ENCODE results near the gene LIN28B. TPM values are rescaled to one million over a fixed set of nuclear protein-coding genes. Genes with fewer than 3 reads are reported as not detected.
"Not testable (repeated sequence)": the region's sequence is repeated elsewhere in the genome, so short reads cannot be mapped to it uniquely, and the experiment has no call there.

Gene LIN28B
- total RNA-seq, 1 donor from 2014 or later = not detected

GRCh38 chr6:105045526-105045925, 88.6 kb downstream of the LIN28B start:
- intact Hi-C loops (cut with DNase I) = no loop called here
- DNase-seq (ENCODE audit: missing footprints) (no peak), ATAC-seq (no peak)

- ATAC-seq (no peak), DNase-seq (ENCODE audit: missing footprints) (no peak)
- intact Hi-C loops (cut with DNase I) = no loop called here
Observed at GRCh38 chr6:105051941-105052471, 95.1 kb downstream of the LIN28B start.

GRCh38 chr6:105056646-105057045, 99.7 kb downstream of the LIN28B start:
- ATAC-seq = no peak
- no peak for DNase-seq (ENCODE audit: missing footprints)
- intact Hi-C loops (cut with DNase I) = no loop called here

GRCh38 chr6:105057160-105057559, 100.3 kb downstream of the LIN28B start:
- DNase-seq (ENCODE audit: missing footprints) (no peak), ATAC-seq (no peak)
- intact Hi-C loops (cut with DNase I) = no loop called here

GRCh38 chr6:105058316-105058715, 101.4 kb downstream of the LIN28B start:
- no peak for ATAC-seq
- intact Hi-C loops (cut with DNase I) = no loop called here
- no peak for DNase-seq (ENCODE audit: missing footprints)

GRCh38 chr6:105058846-105059245, 101.9 kb downstream of the LIN28B start:
- DNase-seq (ENCODE audit: missing footprints) (no peak), ATAC-seq (no peak)
- intact Hi-C loops (cut with DNase I) = no loop called here

GRCh38 chr6:105066233-105066632, 109.3 kb downstream of the LIN28B start:
- DNase-seq (ENCODE audit: missing footprints) (no peak), ATAC-seq (no peak)
- intact Hi-C loops (cut with DNase I) = loop anchor here (5.0 kb wide), 1 partner anchor 279 kb away; no protein-coding TSS in a partner anchor

- intact Hi-C loops (cut with DNase I) = loop anchor here (5.0 kb wide), 1 partner anchor 280 kb away; no protein-coding TSS in a partner anchor
- ATAC-seq (no peak), DNase-seq (ENCODE audit: missing footprints) (no peak)
Observed at GRCh38 chr6:105066836-105067235, 109.9 kb downstream of the LIN28B start.

GRCh38 chr6:105067329-105067728, 110.4 kb downstream of the LIN28B start:
- intact Hi-C loops (cut with DNase I) = loop anchor here (5.0 kb wide), 1 partner anchor 280 kb away; no protein-coding TSS in a partner anchor
- ATAC-seq = no peak
- no peak for DNase-seq (ENCODE audit: missing footprints)

GRCh38 chr6:105068407-105068806, 111.5 kb downstream of the LIN28B start:
- intact Hi-C loops (cut with DNase I) = loop anchor here (5.0 kb wide), 1 partner anchor 281 kb away; no protein-coding TSS in a partner anchor
- DNase-seq (ENCODE audit: missing footprints) (no peak), ATAC-seq (no peak)

- intact Hi-C loops (cut with DNase I) = loop anchor here (5.0 to 10.0 kb wide), 2 partner anchors 283 to 385 kb away; no protein-coding TSS in a partner anchor
- ATAC-seq = no peak
- no peak for DNase-seq (ENCODE audit: missing footprints)
Observed at GRCh38 chr6:105069821-105070445, 113.0 kb downstream of the LIN28B start.

- no peak for ATAC-seq
- DNase-seq (ENCODE audit: missing footprints) = no peak
- intact Hi-C loops (cut with DNase I) = loop anchor here (10.0 kb wide), 1 partner anchor 388 kb away; no protein-coding TSS in a partner anchor
Observed at GRCh38 chr6:105072798-105073199, 115.9 kb downstream of the LIN28B start.

- ATAC-seq = no peak
- intact Hi-C loops (cut with DNase I) = loop anchor here (10.0 kb wide), 1 partner anchor 390 kb away; no protein-coding TSS in a partner anchor
- no peak for DNase-seq (ENCODE audit: missing footprints)
Observed at GRCh38 chr6:105075210-105075609, 118.3 kb downstream of the LIN28B start.

- ATAC-seq; DNase-seq (ENCODE audit: missing footprints): not testable (repeated sequence)
- intact Hi-C loops (cut with DNase I) = loop anchor here (10.0 kb wide), 1 partner anchor 392 kb away; no protein-coding TSS in a partner anchor
Observed at GRCh38 chr6:105076418-105076817, 119.5 kb downstream of the LIN28B start.

- intact Hi-C loops (cut with DNase I) = loop anchor here (10.0 kb wide), 1 partner anchor 393 kb away; no protein-coding TSS in a partner anchor
- no peak for ATAC-seq
- no peak for DNase-seq (ENCODE audit: missing footprints)
Observed at GRCh38 chr6:105077596-105078385, 120.9 kb downstream of the LIN28B start.

GRCh38 chr6:105078386-105078708, 121.4 kb downstream of the LIN28B start:
- ATAC-seq = no peak
- intact Hi-C loops (cut with DNase I) = loop anchor here (10.0 kb wide), 1 partner anchor 394 kb away; no protein-coding TSS in a partner anchor
- no peak for DNase-seq (ENCODE audit: missing footprints)

- ATAC-seq (no peak), DNase-seq (ENCODE audit: missing footprints) (no peak)
- intact Hi-C loops (cut with DNase I) = no loop called here
Observed at GRCh38 chr6:105080279-105080678, 123.4 kb downstream of the LIN28B start.

GRCh38 chr6:105081662-105082061, 124.8 kb downstream of the LIN28B start:
- ATAC-seq; DNase-seq (ENCODE audit: missing footprints); intact Hi-C loops (cut with DNase I): not testable (repeated sequence)

GRCh38 chr6:105087571-105088211, 130.8 kb downstream of the LIN28B start:
- DNase-seq (ENCODE audit: missing footprints) (no peak), ATAC-seq (no peak)
- intact Hi-C loops (cut with DNase I) = loop anchor here (1.0 to 2.0 kb wide), 2 partner anchors 316 to 337 kb away; partner anchors contain the start of gene PREP

All from Right ventricle myocardium inferior (tissue), 1 donor.